Fibroblast of lung (primary cell): ENCODE data around the gene LMX1A. TPM values are rescaled to one million over a fixed set of nuclear protein-coding genes. Genes with fewer than 3 reads are reported as not detected.

Source experiments
- DNase-seq, 2 donors: peaks; one replicate each; pipeline versions ENCODE4 v3.0.0 to v3.0.0-alpha.2; 2010; ENCODE audit warnings: low read depth in 2 of 2
- H2AFZ ChIP-seq: 2 replicates; pipeline ENCODE4 v1.5.1; 2012; ENCODE audit warnings: low read length, control low read depth, inconsistent platforms
- H3K27ac ChIP-seq: 2 replicates; pipeline ENCODE4 v1.5.1; 2011; ENCODE audit warnings: low read length, control low read depth; ENCODE audit not compliant: insufficient read depth
- H3K27me3 ChIP-seq: 2 replicates; pipeline ENCODE4 v1.5.1; 2011; ENCODE audit warnings: mild to moderate bottlenecking, low read length; ENCODE audit not compliant: control insufficient read depth, insufficient read depth
- H3K36me3 ChIP-seq: 2 replicates; pipeline ENCODE4 v1.5.1; 2011; ENCODE audit warnings: low read length; ENCODE audit not compliant: control insufficient read depth, insufficient read depth
- H3K4me1 ChIP-seq: 2 replicates; pipeline ENCODE4 v1.5.1; 2011; ENCODE audit warnings: low read length; ENCODE audit not compliant: control insufficient read depth, insufficient read depth; ENCODE audit errors: extremely low read depth
- H3K4me2 ChIP-seq: 2 replicates; pipeline ENCODE4 v1.5.1; 2011; ENCODE audit warnings: low read length, control low read depth; ENCODE audit not compliant: insufficient read depth; ENCODE audit errors: extremely low read depth
- H3K4me3 ChIP-seq, 4 experiments: fragments of 200-600 bp in 1 of 4; sonication (generic) in 1 of 4; replicated peaks in 1 of 4; 2 replicates each; pipeline ENCODE4 v1.5.1; 2011 to 2016; ENCODE audit warnings: low read length in 4 of 4, low read depth in 3 of 4, mild to moderate bottlenecking in 3 of 4, control low read depth in 2 of 4, inconsistent platforms in 1 of 4, mixed read lengths in 1 of 4; ENCODE audit not compliant: insufficient read depth in 1 of 4; ENCODE audit errors: control extremely low read depth in 1 of 4
- H3K79me2 ChIP-seq: 2 replicates; pipeline ENCODE4 v1.5.1; 2012; ENCODE audit warnings: mild to moderate bottlenecking, low read length, inconsistent platforms; ENCODE audit not compliant: control insufficient read depth, insufficient read depth
- H3K9ac ChIP-seq: 2 replicates; pipeline ENCODE4 v1.5.1; 2011; ENCODE audit warnings: mild to moderate bottlenecking, low read length, control low read depth; ENCODE audit not compliant: insufficient read depth
- H3K9me3 ChIP-seq: 2 replicates; pipeline ENCODE4 v1.5.1; 2012; ENCODE audit warnings: low read depth, low read length; ENCODE audit not compliant: control insufficient read depth, insufficient read depth
- H4K20me1 ChIP-seq: 2 replicates; pipeline ENCODE4 v1.5.1; 2011; ENCODE audit warnings: low read length; ENCODE audit not compliant: control insufficient read depth, insufficient read depth; ENCODE audit errors: extremely low read depth
- EZH2 ChIP-seq: IDR thresholded peaks from 2 replicates; pipeline ENCODE4 v1.5.1; 2012; ENCODE audit warnings: low read length, control low read depth, mild to moderate bottlenecking; ENCODE audit errors: missing control alignments
- polyA plus RNA-seq, 2 donors: library from polyadenylated mRNA; depleted of rRNA in 1 of 2; stranded (reverse) in 1 of 2; unstranded in 1 of 2; fragments of >200 nt; gene quantifications; 2 replicates each; pipeline ENCODE4 v1.2.1, GENCODE V29; 2011 to 2012; ENCODE audit warnings: missing spikeins in 1 of 2
- total RNA-seq: library from RNA; depleted of rRNA; stranded (reverse); fragments of >200 nt; gene quantifications from 2 replicates; pipeline ENCODE4 v1.2.1, GENCODE V29; 2014
- TF ChIP-seq, protein P1 (sequence below), 2 donors: IDR thresholded peaks in 1 of 2; conservative IDR thresholded peaks in 1 of 2; 1 replicate in 1 of 2; 2 replicates in 1 of 2; pipeline ENCODE4 v1.5.1; 2011 to 2012; ENCODE audit warnings: low read length in 2 of 2, control low read depth in 1 of 2, inconsistent platforms in 1 of 2, low read depth in 1 of 2, mild to moderate bottlenecking in 1 of 2

LMX1A gene
- total and polyA plus RNA-seq, 2 donors (not counting 1 experiment from before 2014, with no cell fraction given), result not detected

DNA sequence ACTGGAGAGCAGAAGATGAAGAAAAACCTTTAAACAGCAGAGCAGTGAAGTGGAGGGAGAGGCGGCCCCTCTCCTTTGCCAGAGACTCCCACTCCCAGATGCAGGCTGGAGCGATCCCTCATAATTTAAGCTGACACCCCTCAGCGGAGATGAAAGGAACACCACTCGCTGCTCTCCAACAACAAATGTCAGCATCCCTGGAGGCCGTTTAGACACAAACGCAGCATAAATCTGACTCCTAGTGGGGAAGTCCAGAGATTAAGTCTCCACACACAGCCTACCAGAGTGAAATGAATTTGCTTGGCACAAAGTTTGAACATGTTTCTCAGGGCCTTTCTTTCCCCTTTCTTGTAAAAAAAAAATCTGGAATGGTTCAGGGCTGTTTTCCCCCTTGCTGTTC lies 137.8 kb downstream of the LMX1A start:
- H3K27me3 ChIP-seq, result no peaks in the 10 kb centered on the region
- no peak overlapping the region for H3K4me2 ChIP-seq
- no peaks in the 10 kb centered on the region for H3K79me2 ChIP-seq
- no peaks in the 10 kb centered on the region for H3K4me1 ChIP-seq
- no peak overlapping the region for H3K4me3 ChIP-seq
- H3K27ac ChIP-seq, result no peak overlapping the region
- H2AFZ ChIP-seq, result no peak overlapping the region
- TF ChIP-seq, protein P1, sequence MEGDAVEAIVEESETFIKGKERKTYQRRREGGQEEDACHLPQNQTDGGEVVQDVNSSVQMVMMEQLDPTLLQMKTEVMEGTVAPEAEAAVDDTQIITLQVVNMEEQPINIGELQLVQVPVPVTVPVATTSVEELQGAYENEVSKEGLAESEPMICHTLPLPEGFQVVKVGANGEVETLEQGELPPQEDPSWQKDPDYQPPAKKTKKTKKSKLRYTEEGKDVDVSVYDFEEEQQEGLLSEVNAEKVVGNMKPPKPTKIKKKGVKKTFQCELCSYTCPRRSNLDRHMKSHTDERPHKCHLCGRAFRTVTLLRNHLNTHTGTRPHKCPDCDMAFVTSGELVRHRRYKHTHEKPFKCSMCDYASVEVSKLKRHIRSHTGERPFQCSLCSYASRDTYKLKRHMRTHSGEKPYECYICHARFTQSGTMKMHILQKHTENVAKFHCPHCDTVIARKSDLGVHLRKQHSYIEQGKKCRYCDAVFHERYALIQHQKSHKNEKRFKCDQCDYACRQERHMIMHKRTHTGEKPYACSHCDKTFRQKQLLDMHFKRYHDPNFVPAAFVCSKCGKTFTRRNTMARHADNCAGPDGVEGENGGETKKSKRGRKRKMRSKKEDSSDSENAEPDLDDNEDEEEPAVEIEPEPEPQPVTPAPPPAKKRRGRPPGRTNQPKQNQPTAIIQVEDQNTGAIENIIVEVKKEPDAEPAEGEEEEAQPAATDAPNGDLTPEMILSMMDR (conservative IDR thresholded peaks at IDR 0.05 in 1 of 2, IDR thresholded peaks at IDR 0.05 in 1 of 2; ENCODE audit: low read depth in 1 of 2, low read length in 2 of 2), result no peak
- no peak for TF ChIP-seq EZH2
- H3K9ac ChIP-seq, result no peak overlapping the region
- no peak for DNase-seq
- no peaks in the 10 kb centered on the region for H3K9me3 ChIP-seq
- no peaks in the 10 kb centered on the region for H4K20me1 ChIP-seq
- no peaks in the 10 kb centered on the region for H3K36me3 ChIP-seq

DNA sequence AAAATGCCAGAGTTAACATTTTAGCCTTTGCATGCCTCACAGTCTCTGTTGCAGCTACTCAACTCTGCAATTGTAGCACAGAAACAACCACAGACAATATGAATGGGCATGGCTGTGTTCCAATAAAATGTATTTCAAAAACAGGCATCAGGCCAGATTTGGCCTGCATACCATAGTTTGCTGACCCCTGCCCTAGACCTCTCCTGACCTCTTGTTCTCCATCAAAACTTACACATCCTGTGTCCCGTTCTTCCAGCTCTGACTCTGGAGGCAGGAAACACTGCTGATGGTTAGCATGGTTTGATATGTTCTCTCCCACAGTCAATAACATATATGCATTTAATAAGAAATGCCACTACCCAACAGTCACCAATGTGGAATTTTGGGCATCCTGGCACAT lies 138.6 kb downstream of the LMX1A start:
- Histone ChIP-seq H3K36me3 (no peaks in the 10 kb centered on the region), H3K4me2 (no peak overlapping the region), H3K4me3 (no peak overlapping the region), H3K27me3 (no peaks in the 10 kb centered on the region), H4K20me1 (no peaks in the 10 kb centered on the region), H3K4me1 (no peaks in the 10 kb centered on the region), H3K79me2 (no peaks in the 10 kb centered on the region), H3K9ac (no peak overlapping the region), H3K27ac (no peak overlapping the region), H3K9me3 (no peaks in the 10 kb centered on the region), H2AFZ (no peak overlapping the region)
- TF ChIP-seq, protein P1 (conservative IDR thresholded peaks at IDR 0.05 in 1 of 2, IDR thresholded peaks at IDR 0.05 in 1 of 2; ENCODE audit: low read depth in 1 of 2, low read length in 2 of 2), result no peak
- no peak for TF ChIP-seq EZH2
- no peak for DNase-seq

DNA sequence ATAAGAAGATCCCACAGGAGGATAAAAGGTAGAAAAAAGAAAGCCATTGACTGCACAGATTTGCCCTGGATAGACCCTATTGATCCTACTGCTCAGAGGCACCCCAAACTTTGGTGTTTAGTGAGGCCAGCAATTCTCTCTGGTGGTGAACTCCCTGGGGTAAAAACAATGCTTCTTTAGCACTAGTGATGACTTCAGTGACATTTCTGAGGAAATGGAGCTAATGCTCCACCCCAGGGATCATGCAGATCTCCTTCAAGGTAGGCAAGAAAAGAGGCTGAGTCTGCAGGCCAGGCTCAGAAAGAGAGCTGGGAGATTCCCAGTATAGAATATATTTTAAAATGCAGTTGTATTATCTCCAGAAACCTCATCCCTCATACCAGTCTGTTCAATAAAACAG lies 140.3 kb downstream of the LMX1A start:
- Histone ChIP-seq H2AFZ (no peak overlapping the region), H3K36me3 (no peaks in the 10 kb centered on the region), H3K79me2 (no peaks in the 10 kb centered on the region), H3K9ac (no peak overlapping the region), H3K9me3 (no peaks in the 10 kb centered on the region), H4K20me1 (no peaks in the 10 kb centered on the region), H3K4me2 (no peak overlapping the region), H3K27ac (no peak overlapping the region), H3K4me3 (no peak overlapping the region), H3K4me1 (no peaks in the 10 kb centered on the region), H3K27me3 (no peaks in the 10 kb centered on the region)
- no peak for TF ChIP-seq EZH2
- TF ChIP-seq, protein P1 (conservative IDR thresholded peaks at IDR 0.05 in 1 of 2, IDR thresholded peaks at IDR 0.05 in 1 of 2; ENCODE audit: low read depth in 1 of 2, low read length in 2 of 2), result no peak
- DNase-seq, result no peak
